Measurements from ENCODE around the gene RLF. TPM values are rescaled to one million over a fixed set of nuclear protein-coding genes. Genes with fewer than 3 reads are reported as not detected.

RLF gene
- total RNA-seq, 1 experiment from 2014 or later: 15.7 TPM

GRCh38 chr1:40132383-40133311 is 28.5 kb upstream of the RLF start:
- intact Hi-C loops (cut with micrococcal nuclease; ENCODE audit: unreplicated experiment) (no loop called here), in situ Hi-C loops (cut with HindIII; ENCODE audit: low pct_unique_long_range_greater_than_20kb, low sequenced_read_pairs) (no loop called here)
- no peak for DNase-seq (ENCODE audit: low read depth, low spot score)
- ATAC-seq: no peak
- ChIA-PET POLR2A (no interaction called here), CTCF (interaction anchor here (1.2 kb wide), 1 partner anchor 11 kb away, joined by 3 read pairs; no protein-coding TSS in a partner anchor)
- TF ChIP-seq SIN3A (IDR thresholded peaks at IDR 0.05; ENCODE audit: borderline replicate concordance, insufficient read depth, low read depth, low read length) (no peak), TCF7L2 (IDR thresholded peaks at IDR 0.05; ENCODE audit: low read depth, low read length) (no peak), REST (IDR thresholded peaks at IDR 0.05; ENCODE audit: insufficient read depth in 1 of 2, low read depth in 2 of 2, low read length in 1 of 2) (no peak), POLR2AphosphoS5 (IDR thresholded peaks at IDR 0.05; ENCODE audit: low read depth, low read length) (no peak), CTCF (IDR thresholded peaks at IDR 0.05) (no peak)
- Histone ChIP-seq H3K4me3 (ENCODE audit: low read depth in 2 of 2, low read length in 2 of 2) (no peak overlapping the region), H3K9me3 (ENCODE audit: control insufficient read depth, insufficient read depth, low read depth, low read length) (no peaks in the 10 kb centered on the region), H3K36me3 (ENCODE audit: control insufficient read depth, insufficient read depth, low read length) (no peaks in the 10 kb centered on the region), H3K4me1 (ENCODE audit: control insufficient read depth, insufficient read depth, low read length) (no peaks in the 10 kb centered on the region), H3K27me3 (ENCODE audit: control insufficient read depth, insufficient read depth, low read length) (no peaks in the 10 kb centered on the region), H3K27ac (ENCODE audit: low read length) (no peak overlapping the region)
- no TSS peak for BruUV-seq (replicated peaks)

- POLR2A ChIA-PET: no interaction called here
- CTCF ChIA-PET: interaction anchor here (0.6 kb wide), 4 partner anchors 20 to 305 kb away, joined by 3 to 8 read pairs (median 4); no protein-coding TSS in a partner anchor
Observed at GRCh38 chr1:40133312-40133665, 27.9 kb upstream of the RLF start.

More at GRCh38 chr1:40133312-40133665, 27.9 kb upstream of the RLF start:
- Histone ChIP-seq H3K36me3 (ENCODE audit: control insufficient read depth, insufficient read depth, low read length) (no peaks in the 10 kb centered on the region), H3K27ac (ENCODE audit: low read length) (no peak overlapping the region), H3K9me3 (ENCODE audit: control insufficient read depth, insufficient read depth, low read depth, low read length) (no peaks in the 10 kb centered on the region), H3K27me3 (ENCODE audit: control insufficient read depth, insufficient read depth, low read length) (no peaks in the 10 kb centered on the region), H3K4me3 (ENCODE audit: low read depth in 2 of 2, low read length in 2 of 2) (no peak overlapping the region), H3K4me1 (ENCODE audit: control insufficient read depth, insufficient read depth, low read length) (no peaks in the 10 kb centered on the region)
- BruUV-seq (replicated peaks): no TSS peak
- in situ Hi-C loops (cut with HindIII; ENCODE audit: low pct_unique_long_range_greater_than_20kb, low sequenced_read_pairs): no loop called here
- TF ChIP-seq SIN3A (IDR thresholded peaks at IDR 0.05; ENCODE audit: borderline replicate concordance, insufficient read depth, low read depth, low read length): no peak
- TF ChIP-seq POLR2AphosphoS5 (IDR thresholded peaks at IDR 0.05; ENCODE audit: low read depth, low read length): no peak
- no peak for TF ChIP-seq CTCF (IDR thresholded peaks at IDR 0.05)
- TF ChIP-seq REST (IDR thresholded peaks at IDR 0.05; ENCODE audit: insufficient read depth in 1 of 2, low read depth in 2 of 2, low read length in 1 of 2): no peak
- no peak for TF ChIP-seq TCF7L2 (IDR thresholded peaks at IDR 0.05; ENCODE audit: low read depth, low read length)
- intact Hi-C loops (cut with micrococcal nuclease; ENCODE audit: unreplicated experiment): no loop called here
- DNase-seq (ENCODE audit: low read depth, low spot score) (no peak), ATAC-seq (no peak)
